Measurements from ENCODE around the gene SFXN4.

GRCh38 chr10:119149157-119149556 lies 16.4 kb downstream of the SFXN4 start:
- TF ChIP-seq CTCF (IDR thresholded peaks at IDR 0.05): no peak
- TF ChIP-seq POLR2A (IDR thresholded peaks at IDR 0.05): no peak

Measured in right lobe of liver (tissue), 4 donors.